Suppressor macrophage (primary cell): Measurements from ENCODE around the gene MRNIP.

ENCODE experiments used
- DNase-seq, 4 experiments: peaks; one replicate each; pipeline ENCODE4 v3.0.0-alpha.2; 2020 to 2022

Gene MRNIP

DNA sequence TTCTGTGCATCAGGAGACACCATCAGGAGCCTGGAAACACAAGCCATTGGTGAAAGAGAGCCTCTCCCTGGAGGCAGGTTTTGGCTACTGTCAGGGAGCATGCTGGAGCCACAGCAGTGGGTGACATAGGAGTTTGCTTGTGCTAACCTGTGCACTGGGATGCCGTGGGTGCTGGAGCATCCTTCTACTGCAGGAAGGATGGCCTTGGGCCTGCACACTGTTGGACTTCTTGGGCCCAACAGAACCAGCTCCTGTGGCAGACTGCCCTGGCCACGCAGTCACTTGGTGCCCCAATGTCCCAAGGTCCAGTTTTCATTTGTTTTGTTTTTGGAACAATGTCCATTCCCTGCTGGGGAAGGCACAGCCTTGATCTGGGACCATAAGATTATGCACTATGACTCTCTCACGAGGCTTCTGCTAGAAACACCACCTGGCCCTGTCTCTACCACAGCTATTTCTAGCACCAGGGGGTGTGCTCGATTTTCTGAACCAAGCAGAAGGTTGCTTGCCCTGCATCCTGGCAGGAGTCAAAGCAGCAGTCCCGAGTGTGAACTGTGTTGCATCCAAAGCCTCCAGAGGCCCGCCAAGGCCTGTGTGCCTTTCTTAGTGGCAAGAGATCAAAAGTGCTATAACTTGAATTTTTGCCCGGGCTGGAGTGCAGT is 70.3 kb downstream of the MRNIP start:
- no peak for DNase-seq
